Bronchus fibroblast of lung (primary cell): ENCODE results near the gene PSMC2. TPM values are rescaled to one million over a fixed set of nuclear protein-coding genes. Genes with fewer than 3 reads are reported as not detected.

Source experiments
- total RNA-seq: library from RNA; depleted of rRNA; stranded (reverse); fragments of >200 nt; gene quantifications from 2 replicates; pipeline ENCODE4 v1.2.3, GENCODE V29; 2015

PSMC2 gene
- 143 and 169 TPM in 2 replicates for total RNA-seq

GRCh38 chr7:103347507-103348267, at the start of gene PSMC2:
TSS of gene PSMC2 (plus strand) at chr7:103347643. CDS start at chr7:103347712, 69 bp downstream.

GRCh38 chr7:103344453-103345149, 2.8 kb upstream of the PSMC2 start, which contains the start of gene DNAJC2:
TSS of gene DNAJC2 (minus strand) at chr7:103344767. CDS start at chr7:103344622, 145 bp downstream.

Other genes starting within 250 kb of the PSMC2 start
- gene NAPEPLD, start 198.5 kb upstream of the PSMC2 start, total RNA-seq = 1.2 and 1.3 TPM in 2 replicates
- gene PMPCB, start 50.2 kb upstream of the PSMC2 start, total RNA-seq = 47.7 and 53.2 TPM in 2 replicates
- 9.5 and 10.6 TPM in 2 replicates for gene DNAJC2, start 2.9 kb upstream of the PSMC2 start, total RNA-seq
- gene SLC26A5, start 98.6 kb downstream of the PSMC2 start, total RNA-seq = not detected in 2 replicates